Measurements from ENCODE around the gene DIP2C.
"Not testable (repeated sequence)": the region's sequence is repeated elsewhere in the genome, so short reads cannot be mapped to it uniquely, and the experiment has no call there.

The DIP2C gene, protein sequence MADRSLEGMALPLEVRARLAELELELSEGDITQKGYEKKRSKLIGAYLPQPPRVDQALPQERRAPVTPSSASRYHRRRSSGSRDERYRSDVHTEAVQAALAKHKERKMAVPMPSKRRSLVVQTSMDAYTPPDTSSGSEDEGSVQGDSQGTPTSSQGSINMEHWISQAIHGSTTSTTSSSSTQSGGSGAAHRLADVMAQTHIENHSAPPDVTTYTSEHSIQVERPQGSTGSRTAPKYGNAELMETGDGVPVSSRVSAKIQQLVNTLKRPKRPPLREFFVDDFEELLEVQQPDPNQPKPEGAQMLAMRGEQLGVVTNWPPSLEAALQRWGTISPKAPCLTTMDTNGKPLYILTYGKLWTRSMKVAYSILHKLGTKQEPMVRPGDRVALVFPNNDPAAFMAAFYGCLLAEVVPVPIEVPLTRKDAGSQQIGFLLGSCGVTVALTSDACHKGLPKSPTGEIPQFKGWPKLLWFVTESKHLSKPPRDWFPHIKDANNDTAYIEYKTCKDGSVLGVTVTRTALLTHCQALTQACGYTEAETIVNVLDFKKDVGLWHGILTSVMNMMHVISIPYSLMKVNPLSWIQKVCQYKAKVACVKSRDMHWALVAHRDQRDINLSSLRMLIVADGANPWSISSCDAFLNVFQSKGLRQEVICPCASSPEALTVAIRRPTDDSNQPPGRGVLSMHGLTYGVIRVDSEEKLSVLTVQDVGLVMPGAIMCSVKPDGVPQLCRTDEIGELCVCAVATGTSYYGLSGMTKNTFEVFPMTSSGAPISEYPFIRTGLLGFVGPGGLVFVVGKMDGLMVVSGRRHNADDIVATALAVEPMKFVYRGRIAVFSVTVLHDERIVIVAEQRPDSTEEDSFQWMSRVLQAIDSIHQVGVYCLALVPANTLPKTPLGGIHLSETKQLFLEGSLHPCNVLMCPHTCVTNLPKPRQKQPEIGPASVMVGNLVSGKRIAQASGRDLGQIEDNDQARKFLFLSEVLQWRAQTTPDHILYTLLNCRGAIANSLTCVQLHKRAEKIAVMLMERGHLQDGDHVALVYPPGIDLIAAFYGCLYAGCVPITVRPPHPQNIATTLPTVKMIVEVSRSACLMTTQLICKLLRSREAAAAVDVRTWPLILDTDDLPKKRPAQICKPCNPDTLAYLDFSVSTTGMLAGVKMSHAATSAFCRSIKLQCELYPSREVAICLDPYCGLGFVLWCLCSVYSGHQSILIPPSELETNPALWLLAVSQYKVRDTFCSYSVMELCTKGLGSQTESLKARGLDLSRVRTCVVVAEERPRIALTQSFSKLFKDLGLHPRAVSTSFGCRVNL (N-terminal part only)

DNA sequence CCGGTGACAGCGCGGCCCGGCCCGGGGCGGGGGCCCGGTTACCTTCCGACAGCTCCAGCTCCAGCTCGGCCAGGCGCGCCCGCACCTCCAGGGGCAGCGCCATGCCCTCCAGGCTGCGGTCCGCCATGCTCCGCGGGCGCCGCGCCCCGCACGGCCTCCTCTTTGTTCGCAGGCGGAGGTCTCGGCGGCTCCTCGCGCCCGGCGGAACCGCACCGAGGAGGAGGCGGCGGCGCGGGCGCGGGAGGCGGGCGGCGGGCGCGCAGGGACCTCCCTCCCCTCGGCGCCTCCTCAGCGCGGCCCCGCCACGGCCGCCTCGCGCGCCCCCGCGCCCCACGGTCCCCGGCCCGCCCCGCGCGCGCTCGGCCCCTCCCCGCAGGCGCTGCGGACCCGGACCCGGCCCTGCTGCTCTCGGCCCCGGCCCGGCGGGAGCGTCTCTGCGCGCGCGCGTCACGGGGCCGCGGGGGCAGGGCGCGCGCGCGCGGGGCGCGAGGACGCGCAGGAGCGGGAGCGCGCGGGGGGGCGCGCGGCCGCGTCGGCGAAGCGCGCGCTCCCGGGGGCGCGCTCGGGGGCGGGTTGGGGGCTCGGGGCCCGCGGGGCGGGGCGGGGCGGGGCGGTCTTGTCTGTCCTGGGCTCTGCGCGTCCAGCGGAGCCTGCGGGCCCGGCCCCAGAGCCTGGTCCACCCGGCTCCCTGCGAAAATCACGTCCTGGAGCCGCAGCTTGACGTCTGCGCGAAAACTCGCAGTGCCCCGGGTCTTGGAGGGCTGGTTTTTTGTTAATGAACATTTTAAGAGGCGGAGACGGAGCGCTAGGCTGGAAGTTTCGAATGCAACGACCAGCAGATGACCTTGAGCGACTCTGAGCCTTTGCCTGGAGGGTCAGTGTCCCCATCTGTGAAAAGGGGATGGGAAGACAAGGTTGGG, at the start of gene DIP2C:
Gene DIP2C, minus strand, starts transcription at position 217 of the 920 bp plus-strand sequence. Its CDS starts 90 bp downstream, at position 127.
- DNase-seq = no peak

DNA sequence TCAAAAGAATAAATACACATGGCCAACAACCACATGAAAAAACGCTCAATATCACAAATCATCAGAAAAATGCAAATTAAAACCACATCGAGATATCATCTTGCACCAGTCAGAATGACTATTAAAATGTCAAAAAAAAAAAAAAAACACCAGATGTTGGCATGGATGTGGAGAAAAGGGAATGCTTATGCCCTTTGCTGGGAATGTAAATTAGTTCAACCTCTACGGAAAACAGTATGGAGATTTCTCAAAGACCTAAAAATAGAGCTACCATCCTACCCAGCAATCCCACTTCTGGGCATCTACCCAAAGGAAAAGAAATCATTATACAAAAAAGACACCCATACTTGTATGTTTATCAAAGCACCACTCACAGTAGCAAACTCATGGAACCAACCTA, 45.0 kb upstream of the DIP2C start:
- DNase-seq = no peak

DNA sequence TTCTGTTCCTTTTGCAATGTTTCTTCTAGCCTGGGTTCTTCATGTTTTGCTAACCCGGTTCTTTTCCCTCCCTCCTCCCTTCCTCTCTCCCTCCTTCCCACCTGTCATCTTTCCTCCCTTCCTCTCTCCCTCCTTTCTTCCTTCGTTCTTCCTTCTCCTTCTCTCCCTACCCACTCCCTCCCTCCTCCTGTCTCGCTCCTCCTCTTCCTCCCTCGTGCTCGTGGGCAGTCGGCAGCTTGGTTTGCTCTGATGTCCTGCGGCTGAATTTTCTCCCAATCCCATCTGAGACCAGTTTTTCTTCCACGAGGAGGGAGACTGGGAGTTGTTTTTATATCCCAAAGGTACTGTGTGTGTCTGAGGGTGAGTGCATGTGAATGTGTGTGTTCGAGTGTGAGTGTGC, 43.6 kb upstream of the DIP2C start:
- DNase-seq = no peak

DNA sequence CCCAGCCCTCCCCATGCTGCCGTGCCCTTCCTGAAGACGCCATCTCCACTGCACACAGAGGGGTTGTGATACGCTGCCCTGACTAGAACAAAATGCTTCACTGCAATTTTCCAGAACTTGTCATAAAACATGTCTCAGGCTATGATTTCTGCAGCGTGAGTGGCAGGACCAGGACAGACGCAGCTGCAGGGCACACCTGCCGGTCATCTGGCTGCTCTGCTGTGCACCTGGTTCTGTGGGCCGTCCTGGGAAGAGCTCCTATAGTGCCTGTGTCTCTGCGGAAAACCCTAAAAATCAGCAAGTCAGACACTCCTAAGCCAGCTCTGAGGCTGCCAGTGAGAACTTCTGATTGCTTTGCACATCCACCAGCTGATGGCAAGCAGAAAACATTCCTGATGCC, 39.7 kb upstream of the DIP2C start:
- DNase-seq = no peak

DNA sequence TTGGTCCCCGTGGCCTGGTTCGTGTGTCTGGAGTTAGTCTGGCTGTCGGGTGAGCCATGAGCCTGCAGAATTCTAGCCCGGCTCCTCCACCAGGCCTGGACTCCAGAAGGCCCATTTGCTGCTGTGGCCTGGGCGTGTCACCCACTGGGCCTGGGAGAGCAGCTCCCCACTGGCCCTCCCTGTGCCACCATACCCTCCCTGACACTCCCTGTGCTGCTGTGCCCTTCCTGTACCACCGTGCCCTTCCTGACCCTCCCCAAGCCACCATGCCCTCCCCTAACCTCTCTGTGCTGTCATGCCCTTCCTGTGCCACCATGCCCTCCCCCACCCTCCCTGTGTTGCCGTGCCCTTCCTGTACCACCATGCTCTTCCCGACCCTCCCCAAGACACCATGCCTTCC, 39.1 kb upstream of the DIP2C start:
- no peak for DNase-seq

DNA sequence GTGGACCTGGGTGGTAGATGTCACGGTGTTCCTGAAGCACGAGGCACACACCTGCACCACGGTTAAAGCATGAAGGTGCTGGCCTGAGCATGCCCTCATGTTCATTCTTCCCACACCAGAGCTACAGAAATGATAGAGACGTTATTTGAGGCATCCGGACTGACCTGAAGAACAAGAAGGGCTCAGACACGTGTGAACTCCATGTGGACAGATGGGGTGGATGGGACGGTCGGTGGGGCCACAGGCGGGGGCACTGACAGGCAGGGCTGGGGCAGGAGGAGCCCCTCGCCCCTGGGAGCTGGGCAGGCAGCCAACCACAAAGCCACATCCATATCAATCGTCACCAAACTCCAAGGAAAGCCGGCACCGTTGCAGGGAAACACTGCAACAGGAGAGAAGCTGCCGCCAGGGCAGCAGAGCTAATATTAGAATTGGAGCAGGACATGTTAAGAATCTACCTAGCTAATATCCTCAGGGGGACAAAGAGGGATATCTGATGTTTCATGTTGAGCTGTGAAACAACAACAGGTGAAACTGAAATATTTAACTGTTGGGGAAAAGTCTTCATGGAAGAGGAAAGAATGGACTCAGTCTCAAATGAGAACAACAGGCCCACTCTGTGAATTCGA, 37.8 kb upstream of the DIP2C start:
- no peak for DNase-seq

DNA sequence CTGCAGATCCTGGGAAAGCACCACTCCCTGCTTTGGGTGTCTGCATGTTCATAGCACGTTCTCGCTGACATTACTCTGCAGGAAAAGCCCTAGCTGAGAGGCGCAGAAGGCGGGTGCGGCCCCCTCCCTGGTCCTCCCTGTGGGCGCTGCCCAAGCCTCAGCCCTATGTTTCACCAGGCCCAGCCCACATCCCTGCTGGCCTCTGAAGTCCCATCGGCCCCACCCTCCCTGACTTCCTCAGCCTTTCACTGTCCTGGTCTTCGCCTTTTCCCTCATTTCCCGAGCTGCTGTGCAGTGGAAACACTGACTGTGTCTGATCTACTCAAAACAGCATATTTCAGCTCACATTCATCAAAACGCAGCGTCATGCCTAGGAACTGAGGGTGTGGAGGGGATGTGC, 36.3 kb upstream of the DIP2C start:
- DNase-seq = no peak

DNA sequence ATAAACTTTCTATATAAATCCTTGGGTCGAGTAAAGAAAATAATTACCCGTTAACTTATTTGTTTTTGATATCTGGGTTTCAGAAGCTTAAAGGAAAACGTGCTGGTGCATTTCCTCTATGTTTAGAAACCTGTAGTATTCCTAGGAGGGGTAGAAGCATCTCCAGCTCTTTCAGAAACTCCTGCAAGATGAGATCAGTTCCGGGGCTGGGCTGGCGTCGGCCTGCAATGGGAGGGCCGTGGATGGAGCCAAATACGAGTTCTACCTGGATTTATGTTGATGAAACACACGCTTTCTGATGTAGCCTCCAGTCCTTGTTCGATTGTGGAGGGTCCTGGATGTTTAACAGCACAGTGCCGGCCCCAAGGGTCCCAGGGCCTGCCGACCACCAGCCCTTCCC, 35.8 kb upstream of the DIP2C start:
- DNase-seq = no peak

DNA sequence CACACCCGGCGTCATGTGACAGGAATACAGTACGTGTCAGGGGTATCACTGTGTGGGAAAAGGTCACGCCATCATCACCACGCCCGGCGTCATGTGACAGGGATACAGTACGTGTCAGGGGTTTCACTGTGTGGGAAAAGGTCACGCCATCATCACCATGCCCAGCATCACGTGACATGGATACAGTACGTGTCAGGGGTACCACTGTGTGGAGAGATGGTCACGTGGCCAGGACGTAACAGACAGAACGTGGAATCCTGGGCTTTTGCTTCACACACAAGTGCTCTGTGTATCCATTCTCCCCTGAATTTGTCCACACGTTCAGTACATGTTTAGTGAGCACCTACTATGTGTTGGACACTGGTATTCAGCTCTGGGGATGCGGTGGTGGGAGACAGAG, 34.5 kb upstream of the DIP2C start:
- no peak for DNase-seq

DNA sequence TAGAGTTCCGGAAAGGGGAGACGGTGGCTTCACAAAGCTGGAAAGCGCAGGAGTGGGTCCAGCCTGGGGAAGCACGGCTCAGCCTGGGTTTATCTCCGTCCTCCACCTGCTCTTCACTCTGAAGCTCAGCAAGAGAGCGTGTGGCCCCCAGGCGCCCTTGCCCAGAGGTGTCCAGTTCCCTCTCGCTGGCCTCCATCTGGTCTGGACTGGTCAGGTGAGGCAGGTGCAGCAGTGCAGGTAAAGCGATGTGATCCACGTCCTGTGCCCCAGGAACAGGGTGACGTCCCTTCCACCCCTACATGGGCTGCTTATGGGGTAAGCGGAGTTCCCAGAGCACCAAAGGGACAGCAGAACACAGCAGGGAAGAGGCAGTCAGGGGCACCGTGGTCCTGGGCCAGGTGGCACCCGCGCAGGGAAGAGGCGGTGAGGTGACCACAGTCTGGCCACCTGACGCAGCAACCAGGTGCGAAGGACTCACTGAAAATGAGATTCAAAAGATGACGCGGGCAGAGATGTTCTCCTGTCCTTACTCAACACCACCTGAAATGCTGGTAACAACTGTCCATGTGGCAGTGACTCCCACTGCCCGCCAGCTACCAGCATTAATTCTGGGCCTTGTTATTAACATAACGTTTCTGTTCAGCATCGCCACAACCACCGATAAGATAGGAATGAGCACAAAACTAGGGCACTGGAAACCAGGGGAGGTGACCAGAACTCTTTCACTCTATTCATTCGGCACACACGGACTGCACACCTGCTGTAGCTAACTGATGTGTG, 33.0 kb upstream of the DIP2C start:
- no peak for DNase-seq

DNA sequence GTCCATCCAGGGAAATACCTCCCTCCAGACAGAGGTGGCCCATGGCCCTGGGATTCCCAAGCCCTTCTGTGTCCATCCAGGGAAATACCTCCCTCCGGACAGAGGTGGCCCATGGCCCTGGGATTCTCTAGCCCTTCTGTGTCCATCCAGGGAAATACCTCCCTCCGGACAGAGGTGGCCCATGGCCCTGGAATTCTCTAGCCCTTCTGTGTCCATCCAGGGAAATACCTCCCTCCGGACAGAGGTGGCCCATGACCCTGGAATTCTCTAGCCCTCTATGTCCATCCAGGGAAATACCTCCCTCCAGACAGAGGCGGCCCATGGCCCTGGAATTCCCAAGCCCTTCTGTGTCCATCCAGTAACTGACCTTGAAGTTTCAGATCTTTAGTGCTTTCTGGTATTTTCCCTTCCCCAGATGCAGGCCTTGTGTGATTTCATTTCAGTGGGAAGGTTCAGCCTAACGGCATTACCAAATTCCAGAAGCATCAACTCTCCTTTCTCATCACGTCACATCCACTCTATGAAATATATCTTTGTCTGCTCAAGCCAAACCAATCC, 28.8 kb upstream of the DIP2C start:
- no peak for DNase-seq

DNA sequence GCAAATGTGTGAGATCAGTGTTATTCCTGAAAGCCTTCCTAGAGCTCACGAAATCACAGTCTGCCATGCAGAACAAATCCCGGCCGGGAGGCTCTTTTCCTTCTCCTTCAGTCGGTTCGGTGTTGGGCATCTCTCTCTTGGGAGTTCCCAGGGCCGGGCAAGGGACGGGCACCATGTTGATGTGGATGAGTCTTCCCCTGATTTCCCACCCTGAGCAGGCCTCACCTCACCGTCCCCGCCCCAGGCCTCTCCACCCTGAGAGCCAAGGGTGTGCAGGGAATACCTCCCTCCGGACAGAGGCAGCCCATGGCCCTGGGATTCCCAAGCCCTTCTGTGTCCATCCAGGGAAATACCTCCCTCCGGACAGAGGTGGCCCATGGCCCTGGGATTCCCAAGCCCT, 28.0 kb upstream of the DIP2C start:
- no peak for DNase-seq

DNA sequence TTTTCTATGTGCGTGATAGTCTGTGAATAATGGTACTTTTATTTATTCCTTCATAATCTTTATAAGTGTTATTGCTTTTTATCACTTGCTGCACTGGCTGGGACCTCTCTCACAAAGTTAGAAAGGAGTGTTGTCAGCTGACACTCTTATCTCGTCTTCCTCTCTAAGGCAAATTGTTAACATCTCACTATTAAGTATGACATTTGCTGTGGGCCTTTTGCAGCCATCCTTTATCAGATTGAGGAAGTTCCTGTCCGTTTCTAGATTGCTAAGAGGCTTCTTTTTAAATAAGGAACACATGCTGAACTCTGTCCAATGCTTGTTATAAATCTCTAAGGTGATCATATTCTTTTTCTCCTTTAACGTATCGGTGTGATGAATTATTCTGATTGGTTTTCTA, 27.4 kb upstream of the DIP2C start:
- DNase-seq = no peak

DNA sequence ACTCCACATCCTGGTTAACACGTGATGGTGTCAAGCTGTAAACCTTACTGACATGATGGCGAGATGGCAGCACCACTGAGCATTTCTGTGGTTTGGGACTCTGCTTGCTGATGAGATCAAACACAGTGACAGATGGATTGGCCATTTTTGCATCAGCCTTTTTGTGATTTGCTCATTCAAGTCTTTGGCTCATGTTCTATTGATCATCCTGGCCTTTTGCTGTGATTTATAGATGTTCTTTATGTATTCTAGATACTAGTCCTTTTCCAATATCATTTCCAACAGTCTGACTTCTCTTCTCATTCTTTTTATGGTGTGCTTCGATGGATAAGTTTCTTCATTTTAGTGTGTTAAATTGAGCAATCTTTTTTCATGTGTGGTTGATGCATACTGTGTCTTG, 24.7 kb upstream of the DIP2C start:
- no peak for DNase-seq

DNA sequence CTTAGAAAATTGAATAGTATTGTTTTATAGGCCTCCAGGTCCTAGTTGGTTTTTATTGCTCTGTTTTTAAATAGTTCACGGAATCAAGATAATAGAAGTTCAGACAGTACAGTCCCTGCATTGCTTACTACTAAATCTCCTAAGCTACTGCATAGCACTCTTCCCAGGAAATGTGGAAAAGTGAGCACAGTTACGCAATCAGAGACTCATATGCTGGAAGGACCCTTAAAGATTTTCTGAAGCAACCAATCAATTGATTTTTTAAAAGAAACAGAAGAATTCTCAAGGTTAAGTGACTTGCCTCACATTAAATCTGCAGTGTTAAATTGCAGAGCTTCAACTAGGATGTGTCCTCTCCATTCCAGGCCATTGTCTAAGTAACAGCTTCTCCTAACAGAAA, 23.1 kb upstream of the DIP2C start:
- DNase-seq = no peak

DNA sequence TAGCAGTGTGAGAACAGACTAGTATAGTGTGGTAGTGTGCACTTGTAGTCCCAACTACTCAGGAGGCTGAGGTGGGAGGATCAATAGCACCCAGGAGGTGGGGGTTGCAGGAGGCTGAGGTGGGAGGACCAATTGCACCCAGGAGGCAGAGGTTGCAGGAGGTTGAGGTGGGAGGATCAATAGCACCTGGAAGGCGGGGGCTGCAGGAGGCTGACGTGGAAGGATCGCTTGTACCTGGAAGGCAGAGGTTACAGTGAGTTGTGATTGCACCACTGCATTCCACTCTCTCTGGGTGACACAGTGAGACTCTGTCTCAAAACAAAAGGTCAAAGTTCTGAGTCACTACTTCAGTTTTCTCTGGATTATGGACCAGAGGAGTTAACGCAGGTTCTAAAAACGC, 22.6 kb upstream of the DIP2C start:
- DNase-seq = no peak

DNA sequence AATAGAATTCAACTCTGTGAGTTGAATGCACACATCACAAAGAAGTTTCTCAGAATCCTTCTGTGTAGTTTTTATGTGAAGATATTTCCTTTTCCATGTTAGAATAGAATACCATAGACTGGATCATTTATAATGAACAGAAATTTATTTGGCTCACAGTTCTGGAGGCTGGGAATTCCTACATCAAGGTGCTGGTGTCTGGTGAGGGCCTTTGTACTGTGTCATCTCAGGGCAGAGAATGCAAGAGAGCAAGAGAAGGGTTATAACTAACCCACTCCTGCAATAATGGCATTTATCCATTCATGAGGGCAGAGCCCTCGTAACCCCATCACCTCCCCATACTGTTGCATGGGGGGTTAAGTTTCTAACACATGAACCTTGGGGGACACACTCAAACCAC, 18.4 kb upstream of the DIP2C start:
- no peak for DNase-seq

DNA sequence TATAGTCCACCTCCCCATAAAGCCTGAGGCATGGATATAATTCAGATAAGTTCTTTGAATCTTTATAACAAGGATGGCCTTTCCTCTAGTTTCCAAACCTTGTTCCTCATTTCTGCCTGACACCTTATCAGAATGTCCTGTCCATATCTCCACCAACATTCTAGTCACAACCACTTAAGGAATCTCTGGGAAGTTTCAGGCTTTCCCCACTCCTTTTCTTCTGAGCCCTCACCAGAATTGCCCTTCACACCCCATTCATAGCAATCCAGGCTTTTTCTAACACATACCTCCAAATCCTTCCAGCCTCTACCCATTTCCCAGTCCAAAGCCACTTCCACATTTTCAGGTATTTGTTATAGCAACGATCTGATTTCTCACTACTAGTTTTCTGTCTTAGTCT, 18.0 kb upstream of the DIP2C start:
- DNase-seq = no peak

DNA sequence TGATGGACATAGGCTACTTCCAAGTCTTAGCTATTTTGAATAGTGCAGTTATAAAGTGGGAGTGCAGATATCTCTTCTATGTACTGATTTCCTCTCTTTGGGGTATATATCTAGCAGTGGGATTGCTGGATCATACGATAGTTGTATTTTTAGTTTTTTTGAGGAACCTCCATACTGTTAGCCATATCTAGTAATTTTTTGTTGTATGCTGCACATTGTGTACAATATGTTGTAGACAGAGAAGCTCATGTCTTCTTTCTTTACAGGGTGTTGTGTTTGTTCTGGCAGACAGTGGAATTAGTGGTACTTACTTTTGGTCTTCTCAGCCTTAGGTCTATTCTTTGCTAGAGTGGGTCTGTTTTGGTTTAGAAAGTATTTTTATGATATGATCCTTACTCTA, 13.7 kb upstream of the DIP2C start:
- no peak for DNase-seq

DNA sequence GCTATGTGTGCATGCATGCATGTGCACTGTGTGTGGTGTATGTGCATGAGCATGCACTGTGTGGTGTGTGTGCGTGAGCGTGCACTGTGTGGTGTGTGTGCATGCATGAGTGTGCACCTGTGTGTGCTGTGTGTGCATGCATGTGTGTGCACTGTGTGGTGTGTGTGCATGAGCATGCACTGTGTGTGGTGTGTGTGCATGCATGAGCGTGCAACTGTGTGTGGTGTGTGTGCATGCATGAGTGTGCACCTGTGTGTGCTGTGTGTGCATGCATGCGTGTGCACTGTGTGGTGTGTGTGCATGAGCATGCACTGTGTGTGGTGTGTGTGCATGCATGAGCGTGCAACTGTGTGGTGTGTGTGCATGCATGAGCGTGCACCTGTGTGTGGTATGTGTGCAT, 10.7 kb upstream of the DIP2C start:
- DNase-seq = not testable (repeated sequence)
